ENCODE data around the gene NFKBIL1. TPM values are rescaled to one million over a fixed set of nuclear protein-coding genes. Genes with fewer than 3 reads are reported as not detected.

The NFKBIL1 gene
- total RNA-seq, 1 donor from 2014 or later, result 33.2 TPM

GRCh38 chr6:31578184-31579118, 31.0 kb downstream of the NFKBIL1 start:
- H3K4me3 Mint-ChIP-seq (ENCODE audit: unreplicated experiment), result no peak overlapping the region
- H3K4me1 Mint-ChIP-seq (ENCODE audit: unreplicated experiment), result peaks cover 16% of the 10 kb centered on the region
- no peaks in the 10 kb centered on the region for H3K36me3 Mint-ChIP-seq (ENCODE audit: unreplicated experiment)
- no peak for DNase-seq (ENCODE audit: extremely low spot score, unreplicated experiment)
- H3K9me3 Mint-ChIP-seq (ENCODE audit: unreplicated experiment), result no peaks in the 10 kb centered on the region
- TF ChIP-seq CTCF (IDR thresholded peaks at IDR 0.05), result no peak
- no peaks in the 10 kb centered on the region for H3K27me3 Mint-ChIP-seq (ENCODE audit: unreplicated experiment)
- H3K27ac Mint-ChIP-seq (ENCODE audit: unreplicated experiment), result no peak overlapping the region

GRCh38 chr6:31579119-31579505, 31.7 kb downstream of the NFKBIL1 start:
- no peaks in the 10 kb centered on the region for H3K36me3 Mint-ChIP-seq (ENCODE audit: unreplicated experiment)
- peaks cover 16% of the 10 kb centered on the region for H3K4me1 Mint-ChIP-seq (ENCODE audit: unreplicated experiment)
- DNase-seq (ENCODE audit: extremely low spot score, unreplicated experiment), result no peak
- no peaks in the 10 kb centered on the region for H3K9me3 Mint-ChIP-seq (ENCODE audit: unreplicated experiment)
- H3K27me3 Mint-ChIP-seq (ENCODE audit: unreplicated experiment), result no peaks in the 10 kb centered on the region
- TF ChIP-seq CTCF (IDR thresholded peaks at IDR 0.05), result no peak
- H3K4me3 Mint-ChIP-seq (ENCODE audit: unreplicated experiment), result no peak overlapping the region
- H3K27ac Mint-ChIP-seq (ENCODE audit: unreplicated experiment), result no peak overlapping the region

- no peaks in the 10 kb centered on the region for H3K36me3 Mint-ChIP-seq (ENCODE audit: unreplicated experiment)
- no peak overlapping the region for H3K27ac Mint-ChIP-seq (ENCODE audit: unreplicated experiment)
- H3K27me3 Mint-ChIP-seq (ENCODE audit: unreplicated experiment), result no peaks in the 10 kb centered on the region
- no peaks in the 10 kb centered on the region for H3K9me3 Mint-ChIP-seq (ENCODE audit: unreplicated experiment)
- peaks cover 16% of the 10 kb centered on the region for H3K4me1 Mint-ChIP-seq (ENCODE audit: unreplicated experiment)
- no peak for TF ChIP-seq CTCF (IDR thresholded peaks at IDR 0.05)
- H3K4me3 Mint-ChIP-seq (ENCODE audit: unreplicated experiment), result peak overlapping the region; percentile 96
- DNase-seq (ENCODE audit: extremely low spot score, unreplicated experiment), result no peak
Measured at GRCh38 chr6:31579546-31580437, 32.4 kb downstream of the NFKBIL1 start.

GRCh38 chr6:31580438-31580740, 33.0 kb downstream of the NFKBIL1 start:
- H3K4me1 Mint-ChIP-seq (ENCODE audit: unreplicated experiment), result peaks cover 16% of the 10 kb centered on the region
- no peak for TF ChIP-seq CTCF (IDR thresholded peaks at IDR 0.05)
- DNase-seq (ENCODE audit: extremely low spot score, unreplicated experiment), result no peak
- H3K27me3 Mint-ChIP-seq (ENCODE audit: unreplicated experiment), result no peaks in the 10 kb centered on the region
- peak overlapping the region; percentile 96 for H3K4me3 Mint-ChIP-seq (ENCODE audit: unreplicated experiment)
- no peak overlapping the region for H3K27ac Mint-ChIP-seq (ENCODE audit: unreplicated experiment)
- H3K9me3 Mint-ChIP-seq (ENCODE audit: unreplicated experiment), result no peaks in the 10 kb centered on the region
- no peaks in the 10 kb centered on the region for H3K36me3 Mint-ChIP-seq (ENCODE audit: unreplicated experiment)
